ENCODE results near the gene DDO. TPM values are rescaled to one million over a fixed set of nuclear protein-coding genes. Genes with fewer than 3 reads are reported as not detected.

DDO gene
- total and polyA plus RNA-seq, 2 experiments from 2014 or later, result 0.10 TPM; not detected in 1

DNA sequence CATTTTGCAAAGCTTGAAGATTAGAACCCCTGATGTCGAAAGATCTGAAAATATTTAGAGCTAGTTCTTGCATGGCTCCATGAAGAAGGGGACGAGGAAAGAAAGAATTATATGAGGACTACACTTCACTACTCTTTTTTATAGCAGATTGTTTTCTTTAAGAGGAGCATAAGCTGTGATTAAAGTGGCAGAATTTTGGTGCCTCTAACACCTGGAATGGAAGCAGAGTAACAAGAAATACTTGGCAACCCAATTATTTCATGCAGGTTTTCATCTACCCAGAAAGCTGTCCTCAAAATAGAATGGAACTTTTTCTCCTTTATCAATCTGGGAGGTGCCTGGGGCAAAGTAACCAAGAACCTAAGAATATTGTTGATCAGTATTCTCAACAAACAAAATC, 61.2 kb downstream of the DDO start:
- Mint-ChIP-seq H3K27me3 (ENCODE audit: insufficient read depth, low read depth, poor library complexity) (peaks cover 32% of the 10 kb centered on the region), H3K4me3 (no peak overlapping the region), H3K36me3 (ENCODE audit: low read depth) (no peaks in the 10 kb centered on the region; the same call in 2 of the 3 replicates), H3K9me3 (no peaks in the 10 kb centered on the region), H3K4me1 (peaks cover 53% of the 10 kb centered on the region), H3K27ac (no peak overlapping the region)
- ATAC-seq, result no peak
- H2AFZ ChIP-seq, result no peak overlapping the region
- no peak for DNase-seq (ENCODE audit: low spot score)
- H3K36me3 ChIP-seq (ENCODE audit: insufficient read depth), result no peaks in the 10 kb centered on the region
- H3K4me3 ChIP-seq, result no peak overlapping the region
- no peak for TF ChIP-seq STAT1 (IDR thresholded peaks at IDR 0.05; ENCODE audit: unreplicated experiment)
- no peak for TF ChIP-seq JUNB (IDR thresholded peaks at IDR 0.05; ENCODE audit: unreplicated experiment)
- TF ChIP-seq, protein P1, sequence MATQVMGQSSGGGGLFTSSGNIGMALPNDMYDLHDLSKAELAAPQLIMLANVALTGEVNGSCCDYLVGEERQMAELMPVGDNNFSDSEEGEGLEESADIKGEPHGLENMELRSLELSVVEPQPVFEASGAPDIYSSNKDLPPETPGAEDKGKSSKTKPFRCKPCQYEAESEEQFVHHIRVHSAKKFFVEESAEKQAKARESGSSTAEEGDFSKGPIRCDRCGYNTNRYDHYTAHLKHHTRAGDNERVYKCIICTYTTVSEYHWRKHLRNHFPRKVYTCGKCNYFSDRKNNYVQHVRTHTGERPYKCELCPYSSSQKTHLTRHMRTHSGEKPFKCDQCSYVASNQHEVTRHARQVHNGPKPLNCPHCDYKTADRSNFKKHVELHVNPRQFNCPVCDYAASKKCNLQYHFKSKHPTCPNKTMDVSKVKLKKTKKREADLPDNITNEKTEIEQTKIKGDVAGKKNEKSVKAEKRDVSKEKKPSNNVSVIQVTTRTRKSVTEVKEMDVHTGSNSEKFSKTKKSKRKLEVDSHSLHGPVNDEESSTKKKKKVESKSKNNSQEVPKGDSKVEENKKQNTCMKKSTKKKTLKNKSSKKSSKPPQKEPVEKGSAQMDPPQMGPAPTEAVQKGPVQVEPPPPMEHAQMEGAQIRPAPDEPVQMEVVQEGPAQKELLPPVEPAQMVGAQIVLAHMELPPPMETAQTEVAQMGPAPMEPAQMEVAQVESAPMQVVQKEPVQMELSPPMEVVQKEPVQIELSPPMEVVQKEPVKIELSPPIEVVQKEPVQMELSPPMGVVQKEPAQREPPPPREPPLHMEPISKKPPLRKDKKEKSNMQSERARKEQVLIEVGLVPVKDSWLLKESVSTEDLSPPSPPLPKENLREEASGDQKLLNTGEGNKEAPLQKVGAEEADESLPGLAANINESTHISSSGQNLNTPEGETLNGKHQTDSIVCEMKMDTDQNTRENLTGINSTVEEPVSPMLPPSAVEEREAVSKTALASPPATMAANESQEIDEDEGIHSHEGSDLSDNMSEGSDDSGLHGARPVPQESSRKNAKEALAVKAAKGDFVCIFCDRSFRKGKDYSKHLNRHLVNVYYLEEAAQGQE (IDR thresholded peaks at IDR 0.05; ENCODE audit: unreplicated experiment), result no peak
- no peak for TF ChIP-seq CREB1 (CRISPR knock-in tag; IDR thresholded peaks at IDR 0.05; ENCODE audit: low read depth)
- TF ChIP-seq ZNF114 (CRISPR knock-in tag; IDR thresholded peaks at IDR 0.05), result no peak
- no peak for TF ChIP-seq NANOG (IDR thresholded peaks at IDR 0.05; ENCODE audit: borderline replicate concordance)
- TF ChIP-seq ZNF331 (CRISPR knock-in tag; IDR thresholded peaks at IDR 0.05; ENCODE audit: low read depth), result no peak
- TF ChIP-seq, protein P2, sequence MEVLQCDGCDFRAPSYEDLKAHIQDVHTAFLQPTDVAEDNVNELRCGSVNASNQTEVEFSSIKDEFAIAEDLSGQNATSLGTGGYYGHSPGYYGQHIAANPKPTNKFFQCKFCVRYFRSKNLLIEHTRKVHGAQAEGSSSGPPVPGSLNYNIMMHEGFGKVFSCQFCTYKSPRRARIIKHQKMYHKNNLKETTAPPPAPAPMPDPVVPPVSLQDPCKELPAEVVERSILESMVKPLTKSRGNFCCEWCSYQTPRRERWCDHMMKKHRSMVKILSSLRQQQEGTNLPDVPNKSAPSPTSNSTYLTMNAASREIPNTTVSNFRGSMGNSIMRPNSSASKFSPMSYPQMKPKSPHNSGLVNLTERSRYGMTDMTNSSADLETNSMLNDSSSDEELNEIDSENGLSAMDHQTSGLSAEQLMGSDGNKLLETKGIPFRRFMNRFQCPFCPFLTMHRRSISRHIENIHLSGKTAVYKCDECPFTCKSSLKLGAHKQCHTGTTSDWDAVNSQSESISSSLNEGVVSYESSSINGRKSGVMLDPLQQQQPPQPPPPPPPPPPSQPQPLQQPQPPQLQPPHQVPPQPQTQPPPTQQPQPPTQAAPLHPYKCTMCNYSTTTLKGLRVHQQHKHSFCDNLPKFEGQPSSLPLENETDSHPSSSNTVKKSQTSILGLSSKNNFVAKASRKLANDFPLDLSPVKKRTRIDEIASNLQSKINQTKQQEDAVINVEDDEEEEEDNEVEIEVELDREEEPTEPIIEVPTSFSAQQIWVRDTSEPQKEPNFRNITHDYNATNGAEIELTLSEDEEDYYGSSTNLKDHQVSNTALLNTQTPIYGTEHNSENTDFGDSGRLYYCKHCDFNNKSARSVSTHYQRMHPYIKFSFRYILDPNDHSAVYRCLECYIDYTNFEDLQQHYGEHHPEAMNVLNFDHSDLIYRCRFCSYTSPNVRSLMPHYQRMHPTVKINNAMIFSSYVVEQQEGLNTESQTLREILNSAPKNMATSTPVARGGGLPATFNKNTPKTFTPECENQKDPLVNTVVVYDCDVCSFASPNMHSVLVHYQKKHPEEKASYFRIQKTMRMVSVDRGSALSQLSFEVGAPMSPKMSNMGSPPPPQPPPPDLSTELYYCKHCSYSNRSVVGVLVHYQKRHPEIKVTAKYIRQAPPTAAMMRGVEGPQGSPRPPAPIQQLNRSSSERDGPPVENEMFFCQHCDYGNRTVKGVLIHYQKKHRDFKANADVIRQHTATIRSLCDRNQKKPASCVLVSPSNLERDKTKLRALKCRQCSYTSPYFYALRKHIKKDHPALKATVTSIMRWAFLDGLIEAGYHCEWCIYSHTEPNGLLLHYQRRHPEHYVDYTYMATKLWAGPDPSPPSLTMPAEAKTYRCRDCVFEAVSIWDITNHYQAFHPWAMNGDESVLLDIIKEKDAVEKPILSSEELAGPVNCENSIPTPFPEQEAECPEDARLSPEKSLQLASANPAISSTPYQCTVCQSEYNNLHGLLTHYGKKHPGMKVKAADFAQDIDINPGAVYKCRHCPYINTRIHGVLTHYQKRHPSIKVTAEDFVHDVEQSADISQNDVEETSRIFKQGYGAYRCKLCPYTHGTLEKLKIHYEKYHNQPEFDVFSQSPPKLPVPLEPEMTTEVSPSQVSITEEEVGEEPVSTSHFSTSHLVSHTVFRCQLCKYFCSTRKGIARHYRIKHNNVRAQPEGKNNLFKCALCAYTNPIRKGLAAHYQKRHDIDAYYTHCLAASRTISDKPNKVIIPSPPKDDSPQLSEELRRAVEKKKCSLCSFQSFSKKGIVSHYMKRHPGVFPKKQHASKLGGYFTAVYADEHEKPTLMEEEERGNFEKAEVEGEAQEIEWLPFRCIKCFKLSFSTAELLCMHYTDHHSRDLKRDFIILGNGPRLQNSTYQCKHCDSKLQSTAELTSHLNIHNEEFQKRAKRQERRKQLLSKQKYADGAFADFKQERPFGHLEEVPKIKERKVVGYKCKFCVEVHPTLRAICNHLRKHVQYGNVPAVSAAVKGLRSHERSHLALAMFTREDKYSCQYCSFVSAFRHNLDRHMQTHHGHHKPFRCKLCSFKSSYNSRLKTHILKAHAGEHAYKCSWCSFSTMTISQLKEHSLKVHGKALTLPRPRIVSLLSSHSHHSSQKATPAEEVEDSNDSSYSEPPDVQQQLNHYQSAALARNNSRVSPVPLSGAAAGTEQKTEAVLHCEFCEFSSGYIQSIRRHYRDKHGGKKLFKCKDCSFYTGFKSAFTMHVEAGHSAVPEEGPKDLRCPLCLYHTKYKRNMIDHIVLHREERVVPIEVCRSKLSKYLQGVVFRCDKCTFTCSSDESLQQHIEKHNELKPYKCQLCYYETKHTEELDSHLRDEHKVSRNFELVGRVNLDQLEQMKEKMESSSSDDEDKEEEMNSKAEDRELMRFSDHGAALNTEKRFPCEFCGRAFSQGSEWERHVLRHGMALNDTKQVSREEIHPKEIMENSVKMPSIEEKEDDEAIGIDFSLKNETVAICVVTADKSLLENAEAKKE (CRISPR knock-in tag; IDR thresholded peaks at IDR 0.05), result no peak
- no peak for TF ChIP-seq POLR2AphosphoS5 (IDR thresholded peaks at IDR 0.05; ENCODE audit: low read depth)
- no peak for TF ChIP-seq EZH2phosphoT487 (IDR thresholded peaks at IDR 0.05; ENCODE audit: unreplicated experiment)
- TF ChIP-seq, protein P3, sequence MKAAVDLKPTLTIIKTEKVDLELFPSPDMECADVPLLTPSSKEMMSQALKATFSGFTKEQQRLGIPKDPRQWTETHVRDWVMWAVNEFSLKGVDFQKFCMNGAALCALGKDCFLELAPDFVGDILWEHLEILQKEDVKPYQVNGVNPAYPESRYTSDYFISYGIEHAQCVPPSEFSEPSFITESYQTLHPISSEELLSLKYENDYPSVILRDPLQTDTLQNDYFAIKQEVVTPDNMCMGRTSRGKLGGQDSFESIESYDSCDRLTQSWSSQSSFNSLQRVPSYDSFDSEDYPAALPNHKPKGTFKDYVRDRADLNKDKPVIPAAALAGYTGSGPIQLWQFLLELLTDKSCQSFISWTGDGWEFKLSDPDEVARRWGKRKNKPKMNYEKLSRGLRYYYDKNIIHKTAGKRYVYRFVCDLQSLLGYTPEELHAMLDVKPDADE (IDR thresholded peaks at IDR 0.05), result no peak
- no peak for TF ChIP-seq EZH2 (IDR thresholded peaks at IDR 0.05; ENCODE audit: low read depth, unreplicated experiment)
- TF ChIP-seq, protein P4, sequence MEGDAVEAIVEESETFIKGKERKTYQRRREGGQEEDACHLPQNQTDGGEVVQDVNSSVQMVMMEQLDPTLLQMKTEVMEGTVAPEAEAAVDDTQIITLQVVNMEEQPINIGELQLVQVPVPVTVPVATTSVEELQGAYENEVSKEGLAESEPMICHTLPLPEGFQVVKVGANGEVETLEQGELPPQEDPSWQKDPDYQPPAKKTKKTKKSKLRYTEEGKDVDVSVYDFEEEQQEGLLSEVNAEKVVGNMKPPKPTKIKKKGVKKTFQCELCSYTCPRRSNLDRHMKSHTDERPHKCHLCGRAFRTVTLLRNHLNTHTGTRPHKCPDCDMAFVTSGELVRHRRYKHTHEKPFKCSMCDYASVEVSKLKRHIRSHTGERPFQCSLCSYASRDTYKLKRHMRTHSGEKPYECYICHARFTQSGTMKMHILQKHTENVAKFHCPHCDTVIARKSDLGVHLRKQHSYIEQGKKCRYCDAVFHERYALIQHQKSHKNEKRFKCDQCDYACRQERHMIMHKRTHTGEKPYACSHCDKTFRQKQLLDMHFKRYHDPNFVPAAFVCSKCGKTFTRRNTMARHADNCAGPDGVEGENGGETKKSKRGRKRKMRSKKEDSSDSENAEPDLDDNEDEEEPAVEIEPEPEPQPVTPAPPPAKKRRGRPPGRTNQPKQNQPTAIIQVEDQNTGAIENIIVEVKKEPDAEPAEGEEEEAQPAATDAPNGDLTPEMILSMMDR (conservative IDR thresholded peaks at IDR 0.05; ENCODE audit: low read depth in 2 of 2), result no peak
- H3K27ac ChIP-seq (ENCODE audit: low read depth), result no peak overlapping the region
- H3K27me3 ChIP-seq (ENCODE audit: insufficient read depth), result peaks cover 33% of the 10 kb centered on the region
- H3K79me2 ChIP-seq (replicated peaks; ENCODE audit: insufficient read depth), result no peaks in the 10 kb centered on the region
- H3K9me2 ChIP-seq (ENCODE audit: insufficient read depth), result no peaks in the 10 kb centered on the region
- H3F3A ChIP-seq (replicated peaks; ENCODE audit: low read depth), result no peaks in the 10 kb centered on the region
- H3K4me2 ChIP-seq, result no peak overlapping the region
- peaks cover 57% of the 10 kb centered on the region for H3K4me1 ChIP-seq (ENCODE audit: insufficient read depth)
- H4K20me1 ChIP-seq (replicated peaks; ENCODE audit: insufficient read depth), result no peaks in the 10 kb centered on the region
